A549 (cell line): ENCODE results near the gene MNX1. TPM values are rescaled to one million over a fixed set of nuclear protein-coding genes. Genes with fewer than 3 reads are reported as not detected.

Source experiments
- ATAC-seq, 2 experiments: fragments of 200-7000 bp in 1 of 2; fragments of >200 bp in 1 of 2; cut with Nextera tagmentation in 1 of 2; cut with Tn5 transposase in 1 of 2; 3 replicates each; pipeline versions ENCODE4 v1.8.0 to v1.9.1; 2018 to 2020; ENCODE audit warnings: mild to moderate bottlenecking in 1 of 2, moderate library complexity in 1 of 2
- CTCF ChIA-PET: fragments of 300-600 bp; sonication (Branson Sonifier 250); formaldehyde crosslinking; extraction: SDS; loops from one replicate; lab custom pipeline; 2021; ENCODE audit warnings: antibody characterized with exemption, inconsistent platforms; lab: Yijun Ruan, JAX
- POLR2A ChIA-PET: fragments of 350-600 bp; formaldehyde crosslinking; extraction: SDS; loops from one replicate; lab custom pipeline; 2021; ENCODE audit warnings: antibody characterized with exemption, inconsistent platforms; lab: Yijun Ruan, JAX
- DNase-seq, 2 experiments: peaks; one replicate each; pipeline versions ENCODE4 v3.0.0 to v3.0.0-alpha.2; 2011 to 2016; ENCODE audit warnings: low read depth in 1 of 2, low spot score in 1 of 2
- FAIRE-seq: peaks from 2 replicates; lab custom pipeline; 2011; peaks lifted over from hg19 to GRCh38; lab: Jason Lieb, UNC
- H3K27ac ChIP-seq, 2 experiments: fragments of >200 bp; sonication (Bioruptor Twin); formaldehyde crosslinking; 3 replicates each; pipeline ENCODE4 v1.5.1; 2016 to 2017
- H3K4me1 ChIP-seq: fragments of >200 bp; sonication (Bioruptor Twin); formaldehyde crosslinking; 3 replicates; pipeline ENCODE4 v1.6.1; 2016
- H3K4me2 ChIP-seq: fragments of >200 bp; sonication (Bioruptor Twin); formaldehyde crosslinking; 3 replicates; pipeline ENCODE4 v1.6.1; 2016
- H3K4me3 ChIP-seq: fragments of >200 bp; sonication (Bioruptor Twin); formaldehyde crosslinking; 3 replicates; pipeline ENCODE4 v1.5.1; 2016
- H3K9me3 ChIP-seq: fragments of >200 bp; sonication (Bioruptor Twin); formaldehyde crosslinking; 3 replicates; pipeline ENCODE4 v1.6.1; 2016
- CBX8 ChIP-seq: fragments of 200-600 bp; sonication (generic); IDR thresholded peaks from 2 replicates; pipeline ENCODE4 v1.6.1; 2016
- FOXS1 ChIP-seq: fragments of 250-450 bp; sonication (Bioruptor Pico); IDR thresholded peaks from 2 replicates; pipeline ENCODE4 v1.5.0; 2020; ENCODE audit warnings: mild to moderate bottlenecking, moderate library complexity
- KDM1A ChIP-seq: fragments of 200-600 bp; sonication (generic); IDR thresholded peaks from 2 replicates; pipeline ENCODE4 v1.6.1; 2016; ENCODE audit warnings: low read depth, mild to moderate bottlenecking
- MAFK ChIP-seq: fragments of 450-650 bp; IDR thresholded peaks from 2 replicates; pipeline ENCODE4 v1.6.1; 2014; ENCODE audit not compliant: partially characterized antibody
- NFE2L2 ChIP-seq: fragments of 150-350 bp; conservative IDR thresholded peaks from 2 replicates; pipeline ENCODE4 v1.6.1; 2014; ENCODE audit warnings: low read length
- RCOR1 ChIP-seq: fragments of 150-350 bp; IDR thresholded peaks from 2 replicates; pipeline ENCODE4 v1.6.1; 2014; ENCODE audit warnings: antibody characterized with exemption, low read length, low read depth
- RNF2 ChIP-seq: fragments of 200-600 bp; sonication (generic); IDR thresholded peaks from 2 replicates; pipeline ENCODE4 v1.6.1; 2016; ENCODE audit warnings: low read depth, mild to moderate bottlenecking, antibody characterized with exemption, moderate library complexity, borderline replicate concordance
- SMC3 ChIP-seq: fragments of >200 bp; sonication (Bioruptor Twin); formaldehyde crosslinking; IDR thresholded peaks from 3 replicates; pipeline ENCODE4 v1.6.1; 2018; ENCODE audit warnings: inconsistent platforms
- SREBF2 ChIP-seq: fragments of 450-650 bp; IDR thresholded peaks from 2 replicates; pipeline ENCODE4 v1.6.1; 2014; ENCODE audit warnings: mild to moderate bottlenecking, moderate library complexity
- ZC3H11A ChIP-seq: fragments of 450-650 bp; IDR thresholded peaks from 2 replicates; pipeline ENCODE4 v1.6.1; 2014; ENCODE audit warnings: antibody characterized with exemption, mild to moderate bottlenecking
- WGBS: methylation state at CpG from one replicate; pipeline ENCODE4 v1.1.6; 2017; ENCODE audit errors: missing lambda C conversion rate; 5-methylcytosine and 5-hydroxymethylcytosine counted together
- polyA plus RNA-seq, 4 experiments: library from polyadenylated mRNA; depleted of rRNA in 3 of 4; stranded (reverse); fragments of >200 nt; fragmentation: RNase III in 1 of 4; extraction: RNeasy Plus Mini Kit Qiagen cat#74134 plus additional on column Dnase treatment in 1 of 4; gene quantifications; 2 replicates in 3 of 4; 3 replicates in 1 of 4; pipeline ENCODE4 v1.2.3, GENCODE V29; 2011 to 2017
- TF ChIP-seq, protein P1 (sequence below): fragments of 450-650 bp; IDR thresholded peaks from 2 replicates; pipeline ENCODE4 v1.6.1; 2014; ENCODE audit warnings: antibody characterized with exemption
- TF ChIP-seq, protein P2 (sequence below): IDR thresholded peaks from 2 replicates; pipeline ENCODE4 v1.6.1; 2012
- TF ChIP-seq, protein P3 (sequence below): fragments of >200 bp; sonication (Bioruptor Twin); formaldehyde crosslinking; IDR thresholded peaks from 3 replicates; pipeline ENCODE4 v1.6.1; 2016

The MNX1 gene
- polyA plus RNA-seq, 2 of the 4 experiments (the other 2 are of a cell fraction): 0.70 to 4.5 TPM

DNA sequence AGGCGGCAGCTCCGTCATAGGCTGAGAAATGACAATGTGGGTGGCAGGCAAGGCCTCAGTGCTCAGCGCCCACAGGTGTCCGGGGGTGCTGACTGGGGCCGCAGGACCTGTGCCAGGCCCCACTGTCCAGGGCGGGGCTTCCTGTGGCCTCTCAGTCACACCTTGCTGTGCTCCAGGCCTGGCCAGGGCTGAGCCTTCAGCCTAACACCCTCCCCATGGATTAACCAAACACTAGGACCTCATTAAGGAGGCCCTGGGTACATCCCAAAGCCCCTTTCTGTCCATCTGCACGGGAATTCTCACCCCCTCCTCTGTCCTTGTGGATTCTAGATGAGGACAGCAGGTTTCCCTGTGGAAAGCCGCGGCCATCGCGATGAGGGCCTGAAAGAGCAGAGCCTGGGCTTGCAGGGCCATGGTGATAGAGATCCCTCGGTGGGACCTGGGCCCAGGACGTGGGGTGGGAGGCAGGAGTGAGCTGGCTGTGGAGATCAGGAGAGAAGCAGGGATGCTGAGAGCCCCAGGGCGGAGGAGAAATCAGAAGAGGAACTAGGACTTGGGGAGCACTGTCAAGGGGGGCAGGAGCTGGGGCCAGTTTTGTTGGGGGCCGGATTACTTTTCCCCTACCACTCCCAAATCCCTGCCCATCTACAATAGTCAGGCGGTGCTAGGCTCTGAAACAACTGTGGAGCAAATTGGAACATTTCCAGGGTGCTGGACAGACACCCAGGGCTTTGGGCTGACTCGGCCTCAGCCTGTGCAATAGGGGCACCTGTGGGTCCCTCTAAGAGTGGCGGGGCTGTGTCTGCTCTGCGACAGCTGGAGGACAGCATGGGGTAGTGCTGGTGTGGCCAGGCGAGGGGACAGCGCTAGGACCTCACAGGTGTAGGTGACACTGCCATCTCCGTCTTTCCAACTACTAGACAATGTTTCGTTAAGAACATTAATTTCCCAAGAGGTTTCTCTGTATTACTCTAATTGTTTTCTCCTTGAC, 23.3 kb upstream of the MNX1 start:
- no peak for FAIRE-seq
- no peak overlapping the region for H3K4me2 ChIP-seq
- CTCF ChIA-PET: no interaction called here
- ATAC-seq: peak; percentile 24 to 32; a peak in 3 of 6 replicates
- H3K4me1 ChIP-seq: no peaks in the 10 kb centered on the region
- no peak overlapping the region for H3K27ac ChIP-seq
- POLR2A ChIA-PET: no interaction called here
- no peak overlapping the region for H3K4me3 ChIP-seq
- no peak for DNase-seq
- WGBS: 72% methylated on average over 20 of the region's 23 CpGs
- no peak for TF ChIP-seq CBX8
- TF ChIP-seq, protein P1, sequence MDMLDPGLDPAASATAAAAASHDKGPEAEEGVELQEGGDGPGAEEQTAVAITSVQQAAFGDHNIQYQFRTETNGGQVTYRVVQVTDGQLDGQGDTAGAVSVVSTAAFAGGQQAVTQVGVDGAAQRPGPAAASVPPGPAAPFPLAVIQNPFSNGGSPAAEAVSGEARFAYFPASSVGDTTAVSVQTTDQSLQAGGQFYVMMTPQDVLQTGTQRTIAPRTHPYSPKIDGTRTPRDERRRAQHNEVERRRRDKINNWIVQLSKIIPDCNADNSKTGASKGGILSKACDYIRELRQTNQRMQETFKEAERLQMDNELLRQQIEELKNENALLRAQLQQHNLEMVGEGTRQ: no peak
- TF ChIP-seq SREBF2: no peak
- TF ChIP-seq NFE2L2: no peak
- TF ChIP-seq, protein P2, sequence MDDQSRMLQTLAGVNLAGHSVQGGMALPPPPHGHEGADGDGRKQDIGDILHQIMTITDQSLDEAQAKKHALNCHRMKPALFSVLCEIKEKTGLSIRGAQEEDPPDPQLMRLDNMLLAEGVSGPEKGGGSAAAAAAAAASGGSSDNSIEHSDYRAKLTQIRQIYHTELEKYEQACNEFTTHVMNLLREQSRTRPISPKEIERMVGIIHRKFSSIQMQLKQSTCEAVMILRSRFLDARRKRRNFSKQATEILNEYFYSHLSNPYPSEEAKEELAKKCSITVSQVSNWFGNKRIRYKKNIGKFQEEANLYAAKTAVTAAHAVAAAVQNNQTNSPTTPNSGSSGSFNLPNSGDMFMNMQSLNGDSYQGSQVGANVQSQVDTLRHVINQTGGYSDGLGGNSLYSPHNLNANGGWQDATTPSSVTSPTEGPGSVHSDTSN: no peak
- TF ChIP-seq MAFK: no peak
- no peak for TF ChIP-seq RCOR1
- TF ChIP-seq, protein P3, sequence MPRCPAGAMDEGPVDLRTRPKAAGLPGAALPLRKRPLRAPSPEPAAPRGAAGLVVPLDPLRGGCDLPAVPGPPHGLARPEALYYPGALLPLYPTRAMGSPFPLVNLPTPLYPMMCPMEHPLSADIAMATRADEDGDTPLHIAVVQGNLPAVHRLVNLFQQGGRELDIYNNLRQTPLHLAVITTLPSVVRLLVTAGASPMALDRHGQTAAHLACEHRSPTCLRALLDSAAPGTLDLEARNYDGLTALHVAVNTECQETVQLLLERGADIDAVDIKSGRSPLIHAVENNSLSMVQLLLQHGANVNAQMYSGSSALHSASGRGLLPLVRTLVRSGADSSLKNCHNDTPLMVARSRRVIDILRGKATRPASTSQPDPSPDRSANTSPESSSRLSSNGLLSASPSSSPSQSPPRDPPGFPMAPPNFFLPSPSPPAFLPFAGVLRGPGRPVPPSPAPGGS: no peak
- no peak for TF ChIP-seq FOXS1 (CRISPR knock-in tag)
- peaks cover 9% of the 10 kb centered on the region; the same call in 2 of the 3 replicates for H3K9me3 ChIP-seq

DNA sequence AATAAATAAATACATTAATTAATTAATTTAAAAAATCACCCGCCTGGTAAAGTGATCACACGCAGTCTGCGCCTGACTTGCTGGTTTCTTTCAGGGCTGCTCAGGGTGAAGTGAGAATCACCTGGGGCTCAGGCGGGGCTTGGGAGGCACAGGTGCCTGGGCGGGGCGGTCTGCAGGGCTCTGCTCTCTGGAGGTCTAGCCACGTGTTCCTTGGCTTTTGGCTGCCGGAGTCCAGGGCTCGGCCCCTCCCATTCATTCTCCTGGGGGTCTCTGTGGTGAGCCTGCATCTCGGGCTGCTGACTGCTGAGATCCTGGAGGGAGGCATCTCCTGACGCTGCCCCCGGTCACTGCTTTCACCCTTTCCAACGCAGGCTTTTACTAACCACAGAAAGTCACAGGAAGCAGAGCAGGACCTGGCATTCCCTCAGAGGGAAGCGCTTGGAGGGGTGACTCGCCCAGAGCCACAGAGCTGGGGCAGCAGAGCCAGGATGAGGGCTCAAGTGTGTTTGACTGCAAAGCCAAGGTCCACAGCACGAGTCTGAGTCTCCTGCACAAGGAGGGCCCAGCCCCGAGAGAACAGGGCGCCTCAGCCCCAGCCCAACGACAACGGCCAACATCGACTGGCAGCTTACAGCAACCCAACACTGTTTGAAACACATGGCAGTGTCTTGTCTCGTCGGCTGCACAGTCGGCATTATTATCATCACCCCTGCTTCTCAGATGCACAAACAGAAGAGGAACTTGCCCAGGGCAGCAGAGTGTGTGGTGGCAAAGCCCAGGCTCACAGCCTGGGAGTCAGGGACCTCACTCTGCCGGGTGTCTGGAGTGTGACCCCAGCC, 22.4 kb upstream of the MNX1 start:
- Histone ChIP-seq H3K4me2 (no peak overlapping the region), H3K4me3 (no peak overlapping the region), H3K9me3 (peaks cover 9% of the 10 kb centered on the region; the same call in 2 of the 3 replicates)
- no peak for DNase-seq
- TF ChIP-seq ZC3H11A (peak; percentile 19; the same call in 1 of the 2 replicates), MAFK (peak; percentile 45), KDM1A (no peak)
- TF ChIP-seq, all 56 proteins: peak for 2
- Histone ChIP-seq H3K27ac (no peak overlapping the region), H3K4me1 (peaks cover 6% of the 10 kb centered on the region)
- ChIA-PET POLR2A (no interaction called here), CTCF (no interaction called here)
- WGBS: 74% methylated on average over 24 of the region's 25 CpGs
- peak; percentile 36 to 40; a peak in 3 of 6 replicates for ATAC-seq
- FAIRE-seq: no peak

DNA sequence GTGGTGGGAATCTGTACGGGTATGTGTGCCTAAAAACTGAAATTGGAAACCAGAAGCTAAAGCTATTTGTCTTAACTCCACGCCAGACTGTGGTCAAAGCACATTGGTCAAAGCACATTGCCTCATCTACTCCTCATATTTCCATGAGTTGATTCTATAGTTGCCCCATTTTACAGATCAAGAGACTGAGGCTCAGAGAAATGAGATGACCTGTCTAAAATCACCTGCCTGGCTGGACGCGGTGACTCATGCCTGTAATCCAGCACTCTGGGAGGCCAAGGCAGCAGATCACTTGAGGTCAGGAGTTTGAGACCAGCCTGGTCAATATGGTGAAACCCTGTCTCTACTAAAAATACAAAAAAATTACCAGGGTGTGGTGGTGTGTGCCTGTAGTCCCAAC, 21.7 kb upstream of the MNX1 start:
- Histone ChIP-seq H3K4me2 (no peak overlapping the region), H3K27ac (no peak overlapping the region), H3K9me3 (peaks cover 9% of the 10 kb centered on the region; the same call in 2 of the 3 replicates), H3K4me1 (peaks cover 11% of the 10 kb centered on the region), H3K4me3 (no peak overlapping the region)
- TF ChIP-seq KDM1A (0 out of 2 replicates have a peak, but pooled peaks have one; percentile 48), RNF2 (no peak), SMC3 (no peak)
- TF ChIP-seq, protein P1: no peak
- ATAC-seq: no peak
- WGBS: 40% methylated on average over 4 of the region's 4 CpGs
- no peak for DNase-seq
- ChIA-PET POLR2A (no interaction called here), CTCF (no interaction called here)
- FAIRE-seq: no peak
